ENCODE results near the gene JAGN1.
"Not testable (repeated sequence)": the region's sequence is repeated elsewhere in the genome, so short reads cannot be mapped to it uniquely, and the experiment has no call there.

Gene JAGN1

DNA sequence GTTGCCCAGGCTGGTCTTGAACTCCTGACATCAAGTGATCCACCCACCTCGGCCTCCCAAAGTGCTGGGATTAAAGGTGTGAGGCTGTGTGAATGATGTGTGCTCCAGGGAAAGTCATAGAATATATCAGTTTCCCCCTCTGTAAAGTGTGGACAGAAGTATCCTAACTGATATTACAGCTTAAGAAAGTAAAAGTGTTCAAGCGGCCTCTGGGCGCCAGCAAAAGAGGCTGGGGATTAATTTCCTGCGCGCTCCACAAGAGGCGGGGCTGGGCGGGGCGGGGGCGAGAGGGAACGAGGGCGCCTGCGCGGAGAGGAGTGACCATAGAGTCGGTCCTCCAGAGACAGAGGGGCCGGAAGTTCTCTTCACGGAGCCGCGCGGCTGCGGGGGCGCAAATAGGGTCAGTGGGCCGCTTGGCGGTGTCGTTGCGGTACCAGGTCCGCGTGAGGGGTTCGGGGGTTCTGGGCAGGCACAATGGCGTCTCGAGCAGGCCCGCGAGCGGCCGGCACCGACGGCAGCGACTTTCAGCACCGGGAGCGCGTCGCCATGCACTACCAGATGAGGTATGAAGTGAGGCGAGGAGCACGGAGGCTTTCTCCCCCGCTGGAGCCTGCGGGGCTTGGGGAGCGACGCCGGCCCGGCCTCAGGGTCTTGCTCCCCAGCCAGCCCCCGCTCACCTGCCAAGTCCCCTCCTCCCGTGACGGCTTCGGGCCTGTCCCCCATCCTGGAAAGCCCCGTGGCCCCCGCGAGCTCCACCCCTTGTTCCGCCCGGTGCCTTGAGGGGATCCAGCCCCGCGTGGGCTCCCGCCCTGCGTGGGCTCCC is at the start of gene JAGN1:
TSS of gene JAGN1 (plus strand) at position 362 of the 823 bp plus-strand sequence. CDS start at position 475, 113 bp downstream.
- DNase-seq, result peak; percentile 81 to 86 (median 81)

DNA sequence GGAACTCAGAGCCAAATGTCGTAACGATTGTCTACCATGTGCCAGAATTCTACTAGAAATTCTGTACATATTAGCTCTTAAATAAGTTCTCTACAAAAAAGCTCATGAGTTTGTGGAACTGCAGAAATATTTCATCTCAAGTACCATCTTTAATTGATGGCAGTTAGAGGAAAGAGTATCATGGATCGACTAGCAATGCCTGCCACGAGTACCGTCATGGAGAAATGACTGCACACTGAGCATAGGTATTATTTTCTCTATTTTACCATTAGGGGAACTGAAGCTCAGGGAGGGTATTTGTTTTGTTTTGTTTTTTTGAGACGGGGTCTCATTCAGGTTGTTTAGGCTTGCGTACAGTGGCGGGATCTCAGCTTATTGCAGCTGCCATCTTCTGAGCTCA is 49.4 kb upstream of the JAGN1 start:
- DNase-seq, result no peak

DNA sequence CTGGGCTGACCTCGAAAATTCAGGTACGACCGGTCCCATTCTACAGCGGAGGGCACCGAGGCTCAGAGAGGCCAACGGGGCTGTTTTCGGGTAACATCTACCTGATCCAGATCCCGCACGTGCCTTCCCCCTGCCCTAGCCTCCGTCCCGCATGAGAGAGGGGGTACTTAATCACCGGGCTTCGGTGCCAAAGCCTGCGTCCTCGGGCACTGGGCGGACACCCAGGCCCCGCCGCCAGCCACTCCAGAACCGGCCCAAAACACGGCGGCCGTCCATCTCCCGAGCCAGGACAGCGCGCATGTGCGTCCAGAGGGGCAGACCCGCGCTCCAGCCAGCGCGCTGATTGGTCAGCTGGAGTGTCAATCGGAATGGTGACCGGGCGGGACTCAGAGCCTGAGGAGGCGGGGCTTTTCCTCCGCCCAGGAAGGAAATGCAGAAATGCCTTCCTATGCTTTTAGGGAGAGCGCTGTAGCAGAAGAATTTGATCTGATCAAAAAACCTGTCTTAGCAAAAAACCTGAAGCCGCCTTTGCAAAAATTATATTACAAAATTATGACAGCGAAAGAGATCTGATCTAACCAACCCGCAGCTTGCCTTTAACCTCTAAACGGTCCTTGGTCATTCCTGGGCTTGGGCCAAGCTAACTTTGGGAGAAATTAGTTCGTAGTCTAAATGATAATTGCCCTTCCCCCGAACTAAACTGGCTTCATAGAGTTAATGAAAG is 46.5 kb upstream of the JAGN1 start, which contains the start of gene RPUSD3:
TSS of gene RPUSD3 (minus strand) at position 294 of the 724 bp plus-strand sequence. CDS start at position 276, 18 bp downstream.
- DNase-seq, result peak; percentile 84 to 92 (median 91)

DNA sequence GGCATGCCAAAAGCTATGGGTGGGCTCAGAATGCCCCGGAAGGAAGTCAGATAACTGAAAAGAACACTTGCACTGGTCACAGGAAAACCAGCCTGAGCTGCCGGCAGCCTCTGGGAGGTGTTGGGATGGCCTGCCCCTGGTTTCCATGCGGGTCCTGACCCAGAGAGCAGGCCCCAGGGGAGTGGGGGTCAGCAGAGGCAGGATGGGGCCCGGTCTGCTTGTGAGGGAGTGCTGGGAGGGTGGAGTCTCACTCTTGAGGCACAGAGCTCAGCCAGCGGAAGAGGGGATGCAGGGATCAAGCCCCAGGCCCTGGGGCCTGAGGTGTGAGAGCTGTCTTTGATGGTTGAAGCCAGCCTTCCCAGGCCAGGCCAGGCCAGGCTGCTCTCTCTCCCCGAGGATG is 44.2 kb upstream of the JAGN1 start:
- no peak for DNase-seq

DNA sequence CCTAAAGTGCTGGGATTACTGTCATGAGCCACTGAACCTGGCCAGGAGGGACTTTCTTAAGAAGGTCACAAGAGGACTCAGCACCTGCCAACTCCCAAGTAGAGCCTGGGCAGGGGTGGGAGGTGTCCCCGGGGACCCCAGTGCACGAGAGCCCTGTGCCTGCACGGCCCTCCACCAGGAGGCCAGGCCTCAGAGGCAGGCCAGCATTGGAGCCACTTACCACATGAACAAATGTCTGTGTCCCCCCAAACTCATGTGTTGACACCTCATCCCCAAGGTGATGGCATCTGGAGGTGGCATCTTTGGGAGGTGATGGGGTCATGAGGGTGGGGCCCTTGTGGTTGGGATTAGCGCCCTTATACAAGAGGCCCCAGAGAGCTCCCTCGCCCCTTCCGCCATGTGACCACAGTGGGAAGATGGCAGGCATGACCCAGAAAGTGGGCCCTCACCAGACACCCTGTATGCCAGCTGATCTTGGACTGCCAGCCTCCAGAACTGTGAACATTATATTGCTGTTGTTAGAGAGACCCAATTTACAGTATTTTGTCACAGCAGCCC is 43.4 kb upstream of the JAGN1 start:
- DNase-seq, result no peak

DNA sequence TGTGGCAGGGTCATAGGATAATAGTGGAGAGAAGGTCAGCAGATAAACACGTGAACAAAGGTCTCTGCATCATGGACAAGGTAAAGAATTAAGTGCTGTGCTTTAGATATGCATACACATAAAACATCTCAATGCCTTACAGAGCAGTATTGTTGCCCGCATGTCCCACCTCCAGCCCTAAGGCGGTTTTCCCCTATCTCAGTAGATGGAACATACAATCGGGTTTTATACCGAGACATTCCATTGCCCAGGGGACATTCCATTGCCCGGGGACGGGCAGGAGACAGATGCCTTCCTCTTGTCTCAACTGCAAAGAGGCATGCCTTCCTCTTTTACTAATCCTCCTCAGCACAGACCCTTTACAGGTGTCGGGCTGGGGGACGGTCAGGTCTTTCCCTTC is 42.5 kb upstream of the JAGN1 start:
- DNase-seq, result not testable (repeated sequence)

DNA sequence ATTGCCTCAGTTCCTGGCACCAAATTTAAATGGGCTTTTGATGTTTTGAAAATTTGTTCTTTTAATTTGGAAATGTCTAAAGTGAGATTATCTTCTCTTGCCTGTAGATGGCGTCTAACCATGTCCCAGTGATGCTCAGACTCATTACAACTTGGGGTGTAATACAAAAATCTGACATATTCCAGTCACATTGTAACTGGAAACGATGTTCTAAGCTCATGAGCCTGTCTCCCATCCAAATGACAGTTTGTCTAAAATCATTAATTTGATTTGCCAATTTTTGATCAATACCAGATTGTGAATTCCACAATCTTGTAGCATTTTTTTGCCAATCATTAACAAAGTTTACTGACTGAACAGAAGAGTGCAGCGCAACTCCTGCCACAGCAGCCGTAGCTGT is 41.5 kb upstream of the JAGN1 start:
- peak in 1 of 3 experiments; percentile 17 for DNase-seq

DNA sequence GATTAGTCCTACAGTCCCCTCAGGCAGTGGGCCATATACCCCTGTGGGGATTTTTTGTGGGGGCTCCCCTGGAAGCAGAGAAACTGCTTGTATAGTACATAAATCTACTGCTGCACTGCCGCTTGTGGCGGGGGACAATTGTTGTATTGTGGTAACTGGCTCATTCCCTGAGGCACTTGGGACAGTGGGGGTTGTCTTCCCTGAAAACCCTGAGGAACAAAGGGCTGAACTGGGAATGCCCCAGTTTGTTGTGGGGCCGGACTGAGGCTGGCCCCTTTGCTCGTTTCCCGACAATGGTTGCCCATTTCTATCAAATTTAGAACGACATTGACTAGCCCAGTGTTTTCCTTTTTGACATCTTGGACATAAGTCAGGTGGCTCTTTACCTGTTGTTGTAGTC is 39.0 kb upstream of the JAGN1 start:
- not testable (repeated sequence) for DNase-seq

DNA sequence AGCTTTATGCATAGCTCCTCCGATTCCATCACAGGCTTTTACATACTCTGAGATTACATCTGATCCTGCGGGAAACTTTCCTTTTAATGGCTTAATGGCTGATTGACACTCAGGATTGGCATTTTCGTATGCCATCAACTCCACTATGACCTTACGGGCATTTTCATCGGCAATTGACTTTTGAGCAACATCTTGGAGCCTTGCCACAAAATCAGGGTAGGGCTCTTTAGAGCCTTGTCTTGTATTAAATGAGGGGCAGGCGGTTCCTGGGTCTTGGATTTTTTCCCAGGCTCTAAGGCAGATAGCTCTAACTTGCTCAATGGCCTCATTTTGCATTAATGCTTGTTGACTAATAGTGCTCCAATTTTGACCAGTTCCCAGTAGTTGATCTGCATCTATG is 38.5 kb upstream of the JAGN1 start:
- not testable (repeated sequence) for DNase-seq

DNA sequence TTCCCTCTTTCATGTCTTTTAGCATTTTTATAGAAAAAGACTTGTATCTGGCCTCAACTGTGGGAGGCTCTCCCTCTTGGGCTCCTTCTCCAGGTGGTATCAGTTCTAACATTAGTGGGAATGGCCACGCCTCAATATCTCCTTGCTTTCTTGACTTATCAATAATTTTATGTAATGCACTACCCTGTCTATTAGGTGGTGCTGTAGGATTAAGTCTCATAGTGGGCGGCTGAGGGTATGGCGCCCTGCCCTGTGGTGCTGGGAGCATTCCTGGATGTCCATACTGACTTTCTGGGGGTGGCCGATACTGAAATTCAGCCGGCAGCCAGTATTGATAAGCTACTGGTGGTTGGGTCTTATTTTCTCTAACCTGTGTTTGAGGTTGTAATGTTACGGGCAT is 37.9 kb upstream of the JAGN1 start:
- no peak for DNase-seq

DNA sequence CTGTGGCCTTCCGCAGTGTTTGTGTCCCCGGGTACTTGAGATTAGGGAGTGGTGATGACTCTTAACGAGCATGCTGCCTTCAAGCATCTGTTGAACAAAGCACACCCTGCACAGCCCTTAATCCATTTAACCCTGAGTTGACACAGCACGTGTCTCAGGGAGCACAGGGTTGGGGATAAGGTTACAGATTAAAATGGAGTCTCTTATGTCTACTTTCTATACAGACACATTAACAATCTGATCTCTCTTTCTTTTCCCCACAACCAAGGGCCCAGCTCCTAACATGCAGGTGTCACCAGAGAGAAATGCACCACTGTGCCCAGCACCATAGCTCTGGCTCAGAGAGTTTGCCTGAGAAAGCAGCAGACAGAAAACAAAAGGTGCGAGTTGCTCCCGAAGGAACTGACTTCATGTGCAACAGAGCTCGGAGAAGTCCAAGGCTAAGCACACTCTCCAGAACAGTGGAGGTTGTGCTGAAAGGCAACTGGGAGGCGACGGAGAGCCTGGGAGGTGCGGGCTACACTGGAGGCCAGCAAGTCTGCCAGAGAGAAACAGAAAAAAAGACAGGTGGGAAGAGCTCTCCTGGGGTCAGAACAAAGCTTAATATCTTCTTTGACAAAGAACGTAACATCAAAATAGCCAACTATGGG is 36.0 kb upstream of the JAGN1 start:
- peak in 2 of 3 experiments; percentile 14 to 40 for DNase-seq

DNA sequence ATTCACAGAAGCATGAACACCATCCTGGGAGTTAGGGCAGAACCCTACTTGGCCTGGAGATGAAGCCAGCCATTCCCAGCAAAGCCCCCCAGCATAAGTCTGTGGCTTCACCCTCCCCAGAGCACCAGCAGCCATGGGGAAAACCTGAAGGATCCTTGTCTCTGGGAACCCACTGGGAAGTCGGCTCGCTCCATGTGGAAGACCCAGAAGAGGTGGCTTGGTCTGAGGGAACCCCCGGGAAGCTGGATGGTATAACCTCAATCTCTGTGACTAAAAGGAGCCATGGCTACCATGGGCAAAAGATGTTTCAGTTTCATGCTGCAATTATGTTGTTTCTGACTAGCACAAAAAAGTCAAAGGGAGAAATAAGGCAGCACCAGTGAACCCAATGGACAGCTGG is 34.8 kb upstream of the JAGN1 start:
- no peak for DNase-seq

DNA sequence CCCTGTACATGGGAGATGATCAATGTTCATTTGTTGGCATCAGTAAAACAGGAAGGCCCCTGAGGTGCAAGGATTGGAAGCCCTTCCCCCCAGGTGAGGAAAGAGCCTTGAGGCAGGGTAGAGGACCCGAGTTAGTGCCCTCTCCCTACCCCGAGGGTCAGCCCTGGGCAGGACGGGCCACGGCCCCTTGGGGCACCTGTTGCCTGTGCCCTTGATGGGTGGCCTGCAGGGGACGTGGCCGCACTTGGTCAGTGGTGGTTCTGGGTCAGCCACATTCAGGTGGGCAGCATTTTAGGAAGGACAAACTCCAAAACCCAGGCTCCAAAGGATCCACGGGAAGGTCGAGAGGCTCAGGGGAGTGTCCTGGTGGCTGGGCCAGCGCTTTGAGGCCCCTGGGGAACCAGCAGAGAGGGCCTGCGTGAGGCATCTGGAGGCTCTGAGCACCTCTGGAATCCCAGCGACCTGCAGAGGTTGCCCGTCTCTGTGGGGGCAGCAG is 30.8 kb upstream of the JAGN1 start:
- no peak for DNase-seq

DNA sequence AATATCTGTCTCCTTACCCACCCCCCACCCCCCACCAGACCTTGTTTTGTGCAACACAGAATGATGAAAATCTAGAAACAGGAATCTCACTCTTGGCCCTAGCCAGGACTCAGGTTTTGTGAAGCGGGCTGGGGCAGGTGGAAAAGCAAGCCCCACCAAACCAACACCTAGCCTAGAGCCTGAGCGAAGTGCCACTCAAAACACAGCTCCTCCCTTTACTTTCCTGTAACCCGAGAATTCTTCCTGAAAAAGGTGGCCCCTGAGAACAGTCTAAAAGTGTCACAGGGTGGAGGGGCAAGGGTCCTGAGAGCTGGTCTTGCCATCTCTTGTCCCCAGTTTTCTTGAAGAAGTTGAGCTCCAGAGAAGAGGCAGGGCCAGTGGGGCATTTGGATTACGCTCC is 29.2 kb upstream of the JAGN1 start:
- no peak for DNase-seq

DNA sequence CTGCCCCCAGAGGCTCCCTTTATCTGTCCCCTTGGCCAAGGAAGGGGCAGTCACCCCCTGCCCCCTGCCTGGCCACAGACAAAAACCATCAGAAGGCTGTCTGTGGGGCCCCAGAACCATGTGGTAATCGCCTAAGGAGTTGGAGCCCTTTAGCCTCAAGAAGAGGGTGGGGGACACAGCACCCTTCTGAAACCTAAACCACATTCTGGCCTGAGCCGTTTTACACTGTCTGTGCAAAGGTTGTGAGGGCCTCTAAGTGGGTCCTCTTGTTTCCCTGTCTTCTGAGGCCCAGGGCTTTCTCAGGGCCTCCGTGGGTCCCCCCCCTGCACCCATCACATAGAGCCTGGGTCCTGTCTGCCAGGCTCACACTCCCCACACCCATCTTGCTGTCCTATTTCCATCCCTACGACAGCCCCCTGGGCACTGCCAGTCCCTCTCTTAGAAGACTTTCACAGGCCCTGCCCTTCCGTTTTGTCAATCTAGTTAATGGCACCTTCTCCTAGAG is 28.7 kb upstream of the JAGN1 start:
- DNase-seq, result no peak

DNA sequence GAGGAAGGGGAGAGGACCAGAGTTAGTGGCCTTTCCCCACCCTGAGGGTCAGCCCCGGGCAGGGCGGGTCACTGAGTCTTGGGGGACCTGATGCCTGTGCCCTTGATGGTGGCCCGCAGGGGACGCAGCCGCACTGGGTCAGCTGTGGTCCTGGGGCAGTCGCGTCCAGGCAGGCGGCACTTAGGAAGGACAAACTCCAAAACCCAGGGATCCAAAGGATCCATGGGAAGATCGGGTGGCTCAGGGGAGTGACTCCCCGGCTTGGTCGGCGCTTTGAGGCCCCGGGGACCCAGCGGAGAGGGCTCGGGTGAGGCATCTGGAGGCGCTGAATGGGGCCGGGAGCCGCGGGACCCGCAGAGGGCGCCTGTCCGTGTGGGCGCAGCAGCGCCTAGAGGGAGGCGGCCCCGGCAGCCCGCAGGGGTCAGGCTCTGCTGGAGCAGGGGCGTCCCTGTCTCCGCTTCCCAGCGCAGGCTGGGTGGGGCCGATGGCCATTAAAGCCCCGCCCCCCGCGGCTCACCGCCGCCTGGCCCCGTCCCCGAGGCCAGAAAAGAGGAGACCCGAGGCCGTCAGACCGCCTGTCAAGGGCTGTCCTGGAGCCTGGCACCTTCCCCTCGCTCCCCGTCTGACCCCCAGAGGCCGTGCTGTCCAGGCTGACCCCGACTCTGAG is 27.9 kb upstream of the JAGN1 start:
- DNase-seq, result no peak

DNA sequence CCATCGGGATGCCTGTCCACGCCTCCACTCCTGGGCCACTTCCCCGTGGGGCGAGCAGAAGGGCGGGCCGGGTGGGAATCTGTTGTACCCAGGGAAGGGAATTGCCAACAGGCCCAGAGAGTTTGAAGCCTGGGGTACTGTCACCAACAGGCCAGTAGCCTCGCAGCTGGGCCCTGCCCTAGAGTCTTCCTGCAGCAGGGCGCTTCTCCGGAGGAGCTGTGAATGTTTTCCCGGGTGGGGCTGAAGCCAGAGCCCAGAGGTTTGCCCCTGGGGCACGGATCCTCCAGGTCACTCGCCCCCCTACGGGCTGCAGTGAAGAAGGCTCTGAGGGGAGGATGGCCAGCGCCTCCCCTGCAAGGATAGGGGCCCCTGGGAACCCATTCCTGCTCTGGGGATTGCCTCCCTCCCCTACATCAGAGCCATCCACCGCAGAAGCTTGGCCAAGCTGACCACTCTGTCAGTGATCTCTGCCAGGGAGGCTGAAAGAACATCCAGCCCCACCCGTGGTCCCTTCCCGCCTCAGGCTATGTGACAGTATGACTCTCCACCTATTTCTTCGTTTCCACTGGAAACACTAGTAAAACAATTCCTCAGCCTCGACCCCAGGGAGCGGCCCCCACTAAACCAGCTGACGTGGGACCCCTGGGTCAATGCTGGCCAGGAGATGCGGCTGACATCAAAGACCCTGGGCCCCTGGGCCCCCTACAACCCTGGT is 27.2 kb upstream of the JAGN1 start:
- no peak for DNase-seq

DNA sequence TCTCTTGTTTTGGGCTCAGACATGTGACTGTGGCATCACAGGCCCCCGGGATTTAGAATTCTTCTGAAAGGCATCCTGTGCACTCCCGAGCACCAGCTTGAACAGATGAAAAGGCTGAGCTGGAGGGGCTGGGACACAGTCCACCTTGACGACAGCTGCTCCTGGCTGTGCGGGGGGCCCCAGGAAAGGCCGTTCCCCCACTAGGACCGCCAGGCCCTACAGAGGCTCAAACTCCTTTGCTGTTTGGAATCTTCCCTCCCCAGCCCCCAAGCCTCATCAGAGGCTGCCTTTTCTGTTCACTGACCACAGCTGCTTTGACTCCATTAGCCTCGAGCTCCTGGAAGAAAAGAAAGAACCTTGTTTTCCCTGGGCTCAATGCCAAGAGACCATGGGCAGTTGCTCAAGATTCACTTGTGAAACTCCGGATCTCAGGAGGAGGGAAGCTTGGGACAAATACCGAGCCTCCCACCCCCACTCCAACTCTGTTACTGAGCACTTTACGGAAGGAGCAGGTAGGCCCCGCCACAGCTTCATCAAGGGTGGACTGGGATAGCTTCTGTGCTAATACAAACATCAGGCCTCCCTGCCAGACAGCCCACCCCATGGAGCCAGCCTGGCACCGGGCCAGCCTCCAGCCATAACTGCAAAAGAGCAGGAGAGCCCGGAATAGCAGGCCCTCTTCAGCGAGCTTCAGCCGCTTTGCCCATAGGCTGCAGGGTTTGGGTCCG is 26.0 kb upstream of the JAGN1 start:
- peak in 2 of 3 experiments; percentile 32 to 62 for DNase-seq

DNA sequence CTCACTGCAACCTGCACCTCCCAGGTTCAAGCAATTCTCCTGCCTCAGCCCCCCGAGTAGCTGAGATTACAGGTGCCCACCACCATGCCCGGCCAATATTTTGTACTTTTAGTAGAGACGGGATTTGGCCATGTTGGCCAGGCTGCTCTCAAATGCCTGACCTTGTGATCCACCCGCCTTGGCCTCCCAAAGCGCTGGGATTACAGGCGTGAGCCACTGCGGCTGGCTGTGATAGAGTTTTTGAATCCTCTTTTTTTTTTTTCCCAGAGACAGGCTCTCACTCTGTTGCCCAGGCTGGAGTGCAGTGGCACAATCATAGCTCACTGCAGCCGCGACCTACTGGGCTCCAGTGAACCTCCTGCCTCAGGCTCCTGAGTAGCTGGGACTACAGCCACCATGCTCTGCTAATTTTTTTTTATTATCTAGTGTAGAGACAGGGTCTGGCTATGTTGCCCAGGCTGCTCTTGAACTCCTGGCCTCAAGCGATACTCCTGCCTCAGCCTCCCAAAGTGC is 25.2 kb upstream of the JAGN1 start:
- not testable (repeated sequence) for DNase-seq

DNA sequence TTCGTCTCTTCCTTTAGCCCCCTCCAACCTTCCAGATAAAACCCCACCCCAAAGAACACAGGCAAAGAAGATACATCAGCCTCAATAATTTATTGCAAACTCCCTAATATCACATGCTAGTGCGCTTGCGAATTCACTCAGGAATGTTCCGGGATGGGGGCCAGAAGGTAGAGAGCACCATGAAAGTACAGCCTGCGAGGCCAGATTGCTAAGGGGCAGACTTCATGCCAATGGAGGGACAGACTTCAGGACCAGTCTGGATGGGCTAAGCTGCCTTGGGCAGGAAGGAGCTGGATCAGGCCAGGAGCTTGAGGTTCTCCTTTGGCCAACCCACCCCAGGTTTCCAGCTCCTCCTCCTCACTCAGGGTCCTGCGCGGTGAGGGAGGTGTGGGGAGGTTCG is 23.8 kb upstream of the JAGN1 start:
- no peak for DNase-seq

DNA sequence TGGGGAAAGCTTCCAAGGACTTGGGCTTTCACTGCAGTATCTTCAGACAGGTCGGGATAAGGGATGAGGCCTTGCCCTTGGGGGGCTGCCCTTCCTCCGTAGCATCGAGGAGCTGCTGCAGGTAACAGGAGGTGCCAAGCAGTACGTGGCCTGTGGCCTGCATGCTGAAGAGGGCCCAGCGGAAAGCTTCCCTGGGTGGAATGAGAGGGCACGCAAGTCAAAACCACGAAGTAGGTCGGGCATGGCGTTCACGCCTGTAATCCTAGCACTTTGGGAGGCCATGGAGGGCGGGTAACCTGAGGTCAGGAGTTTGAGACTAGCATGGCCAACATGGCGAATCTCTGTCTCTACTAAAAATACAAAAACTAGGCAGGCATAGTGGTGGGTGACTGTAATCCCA is 23.3 kb upstream of the JAGN1 start:
- no peak for DNase-seq
